HL-60 (cell line): ENCODE results near the gene STRADB.

Experiments used
- CTCF ChIP-seq: IDR thresholded peaks from one replicate; pipeline ENCODE4 v1.5.1; 2011; ENCODE audit warnings: low read length, control low read depth, inconsistent platforms; ENCODE audit not compliant: insufficient read depth
- POLR2AphosphoS5 ChIP-seq: IDR thresholded peaks from 2 replicates; pipeline ENCODE4 v1.6.1; 2012; ENCODE audit warnings: low read depth
- REST ChIP-seq: IDR thresholded peaks from 2 replicates; pipeline ENCODE4 v1.6.1; 2012; ENCODE audit warnings: low read depth; ENCODE audit not compliant: insufficient replicate concordance

GRCh38 chr2:201436141-201436540 is 15.4 kb upstream of the STRADB start:
- TF ChIP-seq CTCF (no peak), REST (no peak), POLR2AphosphoS5 (no peak)
